GM19099 (cell line): Measurements from ENCODE around the gene C2CD4B.

Experiments used
- POLR2A ChIP-seq: IDR thresholded peaks from 3 replicates; pipeline ENCODE4 v1.6.1; 2011; ENCODE audit warnings: low read depth; ENCODE audit not compliant: insufficient read length; ENCODE audit errors: extremely low read depth

C2CD4B gene

DNA sequence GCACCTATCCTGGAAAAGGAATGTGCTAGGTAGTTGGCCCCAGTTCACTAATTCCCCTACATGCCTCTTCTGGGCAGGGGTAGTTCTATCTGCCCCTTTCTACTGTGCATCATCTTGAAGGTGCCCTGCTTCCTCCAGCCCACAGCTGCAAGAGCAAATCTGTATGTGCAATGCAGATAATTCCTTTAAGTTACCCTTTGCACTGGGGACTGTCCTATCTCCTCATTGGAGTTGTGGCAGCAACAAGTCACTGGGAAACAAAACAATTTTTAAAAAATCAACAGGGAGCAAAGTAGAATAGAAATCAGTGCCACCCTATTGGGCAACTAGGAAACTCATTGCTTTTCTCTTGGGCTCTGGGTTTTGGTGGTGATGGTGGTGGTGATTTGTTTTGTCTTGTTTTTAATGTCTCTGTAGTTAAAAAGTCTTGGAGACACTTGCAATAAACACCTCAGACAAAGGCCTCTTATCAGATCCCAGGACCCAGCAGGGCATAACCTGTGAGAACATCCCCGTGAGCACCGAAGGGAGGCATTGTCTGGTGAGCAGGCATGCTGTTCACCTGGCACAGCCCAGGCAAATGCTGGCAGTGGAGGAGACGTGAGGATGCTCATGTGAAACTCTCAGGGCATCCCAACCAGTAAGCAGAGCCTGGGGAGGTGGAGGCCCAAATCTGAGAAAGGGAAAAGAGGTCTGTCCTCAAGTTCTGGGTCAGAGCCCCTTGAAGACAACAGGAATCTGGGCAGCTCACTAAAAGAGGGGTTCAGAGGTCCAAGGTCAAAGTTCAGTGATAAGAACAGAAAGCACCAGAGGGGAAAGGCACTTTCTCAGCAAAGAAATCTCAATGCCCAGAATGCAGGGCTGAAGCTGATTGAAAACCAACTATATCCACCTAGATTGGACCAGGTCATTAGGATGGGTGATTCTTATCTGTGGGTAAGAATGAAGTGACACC is 27.9 kb downstream of the C2CD4B start:
- TF ChIP-seq POLR2A = no peak

DNA sequence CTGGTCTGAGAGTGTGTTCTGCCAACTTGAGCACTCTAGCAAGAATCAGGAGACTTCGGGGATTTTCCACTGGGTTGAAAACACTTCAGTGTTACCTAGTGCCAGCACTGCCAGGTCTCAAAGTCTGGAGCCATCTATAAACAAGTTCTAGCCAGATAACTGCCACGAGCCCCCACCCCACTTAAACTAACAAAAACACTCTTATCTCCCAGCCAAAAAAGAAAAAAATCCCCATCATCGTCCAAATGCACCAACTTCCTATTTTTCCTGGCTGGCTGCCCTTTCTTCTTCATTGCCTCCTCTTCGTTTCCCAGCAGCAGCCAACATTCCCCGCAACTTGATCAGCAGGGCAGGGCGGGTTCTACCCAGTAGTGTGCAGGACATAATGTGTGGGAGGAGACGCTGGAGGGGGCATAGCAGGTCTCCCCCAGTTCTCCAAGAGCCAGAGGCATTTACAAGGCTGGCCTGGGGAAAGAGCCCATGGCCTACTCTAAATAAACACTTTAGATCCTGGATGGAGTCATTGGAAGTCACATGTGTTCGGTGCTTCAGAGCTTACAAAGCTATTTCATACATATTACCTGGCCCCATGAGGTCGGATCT is 29.5 kb downstream of the C2CD4B start:
- TF ChIP-seq POLR2A = no peak

- no peak for TF ChIP-seq POLR2A
Measured at GRCh38 chr15:62133141-62133540, 31.9 kb downstream of the C2CD4B start.

GRCh38 chr15:62128916-62129315 is 36.2 kb downstream of the C2CD4B start:
- TF ChIP-seq POLR2A = no peak

GRCh38 chr15:62126364-62126763 is 38.7 kb downstream of the C2CD4B start:
- TF ChIP-seq POLR2A = no peak

GRCh38 chr15:62125773-62126172 is 39.3 kb downstream of the C2CD4B start:
- TF ChIP-seq POLR2A = no peak

GRCh38 chr15:62124973-62125303 is 40.1 kb downstream of the C2CD4B start:
- no peak for TF ChIP-seq POLR2A

- no peak for TF ChIP-seq POLR2A
Measured at GRCh38 chr15:62124176-62124972, 40.7 kb downstream of the C2CD4B start.

DNA sequence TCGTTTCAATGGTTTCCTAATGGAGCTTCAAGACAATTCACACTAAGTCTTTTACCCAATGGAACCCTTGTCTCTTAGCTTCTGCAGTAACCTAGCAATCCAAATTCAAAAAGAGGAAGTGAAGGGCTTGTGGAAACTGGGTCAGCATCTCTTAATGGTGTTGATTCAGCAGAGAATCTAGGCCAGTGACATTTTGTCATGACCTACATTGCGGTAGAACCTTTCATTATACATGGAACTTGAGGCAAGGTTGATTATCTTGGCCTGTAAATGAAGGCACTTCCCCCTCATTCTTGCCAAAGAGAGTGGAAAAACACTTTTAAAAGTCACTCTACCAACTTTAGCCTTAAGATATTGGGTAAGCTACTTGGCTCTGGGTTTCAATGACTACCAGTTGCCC is 42.8 kb downstream of the C2CD4B start:
- TF ChIP-seq POLR2A = no peak

- no peak for TF ChIP-seq POLR2A
Measured at GRCh38 chr15:62121273-62122015, 43.6 kb downstream of the C2CD4B start.

- TF ChIP-seq POLR2A = no peak
Measured at GRCh38 chr15:62120776-62121175, 44.3 kb downstream of the C2CD4B start.

- TF ChIP-seq POLR2A = no peak
Measured at GRCh38 chr15:62119874-62120273, 45.2 kb downstream of the C2CD4B start.

- TF ChIP-seq POLR2A = no peak
Measured at GRCh38 chr15:62119227-62119864, 45.7 kb downstream of the C2CD4B start.

DNA sequence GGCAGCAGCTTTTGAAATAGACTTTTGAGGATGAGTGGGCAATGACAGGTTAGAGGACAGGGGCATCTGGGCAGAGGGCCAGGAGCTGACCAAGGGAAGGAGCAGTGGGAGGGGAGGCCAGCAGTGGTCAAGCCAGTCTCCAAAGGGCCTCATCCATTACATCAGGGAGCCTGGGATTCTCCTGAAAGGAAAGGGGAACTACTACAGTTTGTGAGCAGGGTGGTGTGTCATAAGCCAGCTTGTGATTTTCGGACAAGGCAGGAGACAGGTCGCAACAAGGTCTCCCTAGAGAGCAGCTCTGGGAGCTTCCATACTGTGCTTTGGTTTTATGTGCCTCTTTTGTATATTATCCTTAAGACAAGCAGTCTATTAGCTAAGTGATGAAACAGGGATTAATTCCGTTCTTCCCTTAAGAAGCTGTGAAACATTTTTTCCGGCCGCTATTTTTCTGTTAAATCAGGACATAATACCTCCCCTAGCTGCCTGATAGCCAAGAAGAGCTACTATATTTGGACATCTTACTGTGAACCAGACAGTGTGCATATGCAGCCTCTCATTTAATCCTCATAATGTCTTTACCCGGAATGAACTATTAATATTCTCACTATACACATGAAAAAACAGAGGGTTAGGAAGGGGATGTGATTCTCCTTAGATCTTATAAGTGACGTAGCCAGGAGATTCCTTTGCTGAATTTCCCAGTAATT is 46.4 kb downstream of the C2CD4B start:
- no peak for TF ChIP-seq POLR2A
